Trophoblast cell (in vitro differentiated cells and primary cell): ENCODE data around the gene SARS1.
A peak's percentile ranks its signal among the peaks of the same experiment; 100 is the strongest.

Experiments used
- DNase-seq, 2 donors: peaks; one replicate each; pipeline ENCODE4 v3.0.0-alpha.2; 2016
- H2AFZ ChIP-seq: 2 replicates; pipeline ENCODE4 v1.6.1; 2013; ENCODE audit warnings: low read length, moderate library complexity, mild to moderate bottlenecking; ENCODE audit not compliant: insufficient read depth, poor library complexity
- H2AK5ac ChIP-seq: 2 replicates; pipeline ENCODE4 v1.6.1; 2013; ENCODE audit warnings: mild to moderate bottlenecking, low read length
- H2BK120ac ChIP-seq: 2 replicates; pipeline ENCODE4 v1.6.1; 2013; ENCODE audit warnings: low read length, mild to moderate bottlenecking, moderate library complexity; ENCODE audit not compliant: insufficient read depth, poor library complexity
- H2BK12ac ChIP-seq: 2 replicates; pipeline ENCODE4 v1.6.1; 2013; ENCODE audit warnings: mild to moderate bottlenecking, low read length, moderate library complexity
- H2BK5ac ChIP-seq: 2 replicates; pipeline ENCODE4 v1.6.1; 2013; ENCODE audit warnings: low read length, low read depth, moderate library complexity, mild to moderate bottlenecking; ENCODE audit not compliant: poor library complexity
- H3K14ac ChIP-seq: 2 replicates; pipeline ENCODE4 v1.6.1; 2013; ENCODE audit warnings: mild to moderate bottlenecking, low read length
- H3K18ac ChIP-seq: 2 replicates; pipeline ENCODE4 v1.6.1; 2013; ENCODE audit warnings: mild to moderate bottlenecking, low read length
- H3K23ac ChIP-seq: 2 replicates; pipeline ENCODE4 v1.6.1; 2013; ENCODE audit warnings: low read length
- H3K27ac ChIP-seq: 2 replicates; pipeline ENCODE4 v1.5.1; 2013; ENCODE audit warnings: low read depth, mild to moderate bottlenecking, inconsistent platforms, low read length, moderate library complexity
- H3K27me3 ChIP-seq: 2 replicates; pipeline ENCODE4 v1.6.1; 2013; ENCODE audit warnings: inconsistent platforms, mild to moderate bottlenecking, low read length, moderate library complexity; ENCODE audit not compliant: insufficient read depth
- H3K36me3 ChIP-seq, 2 experiments: 1 replicate in 1 of 2; 2 replicates in 1 of 2; pipeline ENCODE4 v1.6.1; 2013; ENCODE audit warnings: low read length in 2 of 2, mild to moderate bottlenecking in 2 of 2, moderate library complexity in 1 of 2; ENCODE audit not compliant: insufficient read depth in 2 of 2, control insufficient read depth in 1 of 2
- H3K4ac ChIP-seq: 2 replicates; pipeline ENCODE4 v1.6.1; 2013; ENCODE audit warnings: low read depth, mild to moderate bottlenecking, low read length, moderate library complexity
- H3K4me1 ChIP-seq, 2 experiments: 1 replicate in 1 of 2; 2 replicates in 1 of 2; pipeline ENCODE4 v1.6.1; 2013; ENCODE audit warnings: low read length in 2 of 2, mild to moderate bottlenecking in 2 of 2, moderate library complexity in 1 of 2; ENCODE audit not compliant: insufficient read depth in 2 of 2, control insufficient read depth in 1 of 2
- H3K4me2 ChIP-seq: 2 replicates; pipeline ENCODE4 v1.6.1; 2013; ENCODE audit warnings: inconsistent platforms, mild to moderate bottlenecking, low read length, moderate library complexity
- H3K4me3 ChIP-seq: 2 replicates; pipeline ENCODE4 v1.5.1; 2013; ENCODE audit warnings: mild to moderate bottlenecking, low read depth, low read length, inconsistent platforms
- H3K79me1 ChIP-seq: one replicate; pipeline ENCODE4 v1.6.1; 2013; ENCODE audit warnings: low read length
- H3K79me2 ChIP-seq: 2 replicates; pipeline ENCODE4 v1.6.1; 2013; ENCODE audit warnings: low read length, mild to moderate bottlenecking; ENCODE audit not compliant: control insufficient read depth, insufficient read depth, poor library complexity
- H3K9ac ChIP-seq: 2 replicates; pipeline ENCODE4 v1.6.1; 2013; ENCODE audit warnings: mild to moderate bottlenecking, low read length
- H3K9me3 ChIP-seq: 2 replicates; pipeline ENCODE4 v1.6.1; 2013; ENCODE audit warnings: low read depth, mild to moderate bottlenecking, control low read depth, inconsistent platforms, low read length; ENCODE audit not compliant: insufficient read depth
- H4K12ac ChIP-seq: 2 replicates; pipeline ENCODE4 v1.6.1; 2013; ENCODE audit warnings: low read depth, mild to moderate bottlenecking, low read length, moderate library complexity
- H4K8ac ChIP-seq: 2 replicates; pipeline ENCODE4 v1.6.1; 2013; ENCODE audit warnings: low read depth, mild to moderate bottlenecking, low read length, moderate library complexity
- H4K91ac ChIP-seq: one replicate; pipeline ENCODE4 v1.6.1; 2013; ENCODE audit warnings: low read depth, mild to moderate bottlenecking, low read length, moderate library complexity
- WGBS: extraction: QIAGEN DNeasy Blood & Tissue Kit; methylation state at CpG from one replicate; pipeline ENCODE4 v1.1.7; 2013; ENCODE audit warnings: missing lambda C conversion rate; ENCODE audit not compliant: insufficient read length, insufficient coverage; ENCODE audit errors: extremely low coverage; 5-methylcytosine and 5-hydroxymethylcytosine counted together

SARS1 gene

GRCh38 chr1:109274533-109275476, 61.1 kb downstream of the SARS1 start:
- Histone ChIP-seq H3K14ac (peak overlapping the region; percentile 89), H3K27me3 (no peaks in the 10 kb centered on the region), H3K9me3 (no peaks in the 10 kb centered on the region), H2BK5ac (peak overlapping the region; percentile 91), H3K4me2 (peak overlapping the region; percentile 51), H2AFZ (peak overlapping the region; percentile 32), H3K4ac (peak overlapping the region; percentile 82), H3K79me1 (peaks cover 36% of the 10 kb centered on the region), H3K4me3 (no peak overlapping the region), H2BK120ac (peak overlapping the region; percentile 92), H3K9ac (no peak overlapping the region), H3K18ac (peak overlapping the region; percentile 88), H3K36me3 (peaks cover 42 to 49% of the 10 kb centered on the region in 2 experiments), H3K23ac (no peak overlapping the region), H3K79me2 (peaks cover 4% of the 10 kb centered on the region), H3K27ac (peak overlapping the region; percentile 99), H4K8ac (peak overlapping the region; percentile 88), H2BK12ac (peak overlapping the region; percentile 91), H2AK5ac (peak overlapping the region; percentile 93), H3K4me1 (peaks cover 33 to 42% of the 10 kb centered on the region in 2 experiments), H4K12ac (peak overlapping the region; percentile 47), H4K91ac (peak overlapping the region; percentile 98)
- DNase-seq, result peak; percentile 88 to 92
- no CpG with 5 or more reads among the region's 24 CpGs for WGBS

GRCh38 chr1:109275706-109276345, 62.1 kb downstream of the SARS1 start:
- H3K9me3 ChIP-seq, result no peaks in the 10 kb centered on the region
- no CpG with 5 or more reads among the region's 9 CpGs for WGBS
- peak overlapping the region; percentile 36 for H3K18ac ChIP-seq
- H4K12ac ChIP-seq, result peak overlapping the region; percentile 2
- H3K4me2 ChIP-seq, result peak overlapping the region; percentile 9
- peak overlapping the region; percentile 99 for H3K27ac ChIP-seq
- H3K36me3 ChIP-seq, result peaks cover 41 to 48% of the 10 kb centered on the region in 2 experiments
- H3K27me3 ChIP-seq, result no peaks in the 10 kb centered on the region
- H3K9ac ChIP-seq, result no peak overlapping the region
- peak overlapping the region; percentile 58 for H2BK12ac ChIP-seq
- peak overlapping the region; percentile 88 for H2BK5ac ChIP-seq
- peaks cover 41 to 51% of the 10 kb centered on the region in 2 experiments for H3K4me1 ChIP-seq
- no peak for DNase-seq
- H3K23ac ChIP-seq, result no peak overlapping the region
- H3K79me2 ChIP-seq, result peaks cover 6% of the 10 kb centered on the region
- peak overlapping the region; percentile 46 for H3K14ac ChIP-seq
- peak overlapping the region; percentile 57 for H2BK120ac ChIP-seq
- H3K4ac ChIP-seq, result peak overlapping the region; percentile 9
- H3K79me1 ChIP-seq, result peaks cover 36% of the 10 kb centered on the region
- no peak overlapping the region for H3K4me3 ChIP-seq
- no peak overlapping the region for H2AFZ ChIP-seq
- peak overlapping the region; percentile 55 for H4K8ac ChIP-seq
- H4K91ac ChIP-seq, result peak overlapping the region; percentile 98
- peak overlapping the region; percentile 38 for H2AK5ac ChIP-seq

GRCh38 chr1:109277434-109278204, 63.9 kb downstream of the SARS1 start:
- peak overlapping the region; percentile 44 for H4K91ac ChIP-seq
- no peak overlapping the region for H3K23ac ChIP-seq
- peak; percentile 70 to 80 for DNase-seq
- no peak overlapping the region for H4K12ac ChIP-seq
- H3K9me3 ChIP-seq, result no peaks in the 10 kb centered on the region
- H3K79me1 ChIP-seq, result peaks cover 42% of the 10 kb centered on the region
- no peaks in the 10 kb centered on the region for H3K27me3 ChIP-seq
- H3K27ac ChIP-seq, result peak overlapping the region; percentile 99
- peaks cover 18% of the 10 kb centered on the region for H3K79me2 ChIP-seq
- H3K9ac ChIP-seq, result peak overlapping the region; percentile 11
- peak overlapping the region; percentile 11 for H2BK5ac ChIP-seq
- no CpG with 5 or more reads among the region's 7 CpGs for WGBS
- peak overlapping the region; percentile 44 for H4K8ac ChIP-seq
- H3K4me2 ChIP-seq, result no peak overlapping the region
- no peak overlapping the region for H3K4me3 ChIP-seq
- no peak overlapping the region for H2AFZ ChIP-seq
- peaks cover 49 to 64% of the 10 kb centered on the region in 2 experiments for H3K4me1 ChIP-seq
- peak overlapping the region; percentile 18 for H2BK120ac ChIP-seq
- H3K18ac ChIP-seq, result peak overlapping the region; percentile 2
- H3K14ac ChIP-seq, result peak overlapping the region; percentile 5
- peaks cover 32 to 40% of the 10 kb centered on the region in 2 experiments for H3K36me3 ChIP-seq
- H3K4ac ChIP-seq, result no peak overlapping the region
- H2AK5ac ChIP-seq, result no peak overlapping the region
- peak overlapping the region; percentile 9 for H2BK12ac ChIP-seq
